ENCODE measurements around the gene FKBP3. TPM values are rescaled to one million over a fixed set of nuclear protein-coding genes. Genes with fewer than 3 reads are reported as not detected.

Gene FKBP3
- total RNA-seq, 1 donor from 2014 or later: 14.0 TPM

DNA sequence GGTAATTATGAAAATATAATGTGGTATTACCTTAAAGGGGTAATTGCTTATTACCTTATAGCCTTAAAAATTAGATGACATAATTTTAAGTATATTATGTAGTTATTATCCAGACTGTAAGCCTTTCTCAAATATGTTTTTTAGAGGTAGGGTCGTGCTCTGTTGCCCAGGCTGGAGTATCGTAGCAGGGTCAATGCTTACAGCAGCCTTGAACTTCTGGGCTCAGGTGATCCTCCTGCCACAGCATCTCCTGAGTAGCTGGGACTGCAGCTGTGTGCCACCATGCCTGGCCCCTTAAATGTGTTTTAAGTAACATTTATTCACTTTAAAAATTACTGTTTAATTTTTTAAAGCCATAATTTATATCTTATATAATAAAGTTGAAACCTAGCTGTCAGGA, 40.0 kb downstream of the FKBP3 start:
- TF ChIP-seq CTCF (IDR thresholded peaks at IDR 0.05; ENCODE audit: insufficient read depth, low read length, severe bottlenecking): no peak
- no peak for DNase-seq (ENCODE audit: low read depth)
- no peak for FAIRE-seq
- Histone ChIP-seq H3K36me3 (ENCODE audit: control insufficient read depth, insufficient read depth, low read length) (peaks cover 7% of the 10 kb centered on the region), H3K27me3 (ENCODE audit: control insufficient read depth, insufficient read depth, low read length) (no peaks in the 10 kb centered on the region), H3K4me3 (ENCODE audit: low read depth, low read length) (no peak overlapping the region)

DNA sequence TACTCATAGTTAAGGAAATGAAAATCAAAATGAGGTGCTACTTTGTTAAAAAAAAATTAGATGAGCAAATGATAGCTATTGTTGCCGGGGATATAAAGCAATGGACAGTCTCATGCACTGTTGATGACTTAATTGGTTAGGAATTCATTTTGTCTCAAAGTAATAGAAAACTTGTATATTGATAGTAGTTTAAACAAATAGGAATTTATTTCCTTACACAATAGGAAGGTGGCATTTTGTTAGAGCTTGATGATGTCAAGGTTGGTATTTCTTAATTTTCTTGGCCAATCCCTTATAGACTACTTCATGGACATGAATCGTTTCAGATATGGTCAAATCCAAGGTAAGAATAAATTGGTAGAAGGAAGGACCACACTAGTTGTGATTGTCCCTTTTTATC, 42.6 kb downstream of the FKBP3 start:
- H3K27me3 ChIP-seq (ENCODE audit: control insufficient read depth, insufficient read depth, low read length): no peaks in the 10 kb centered on the region
- peaks cover 8% of the 10 kb centered on the region for H3K36me3 ChIP-seq (ENCODE audit: control insufficient read depth, insufficient read depth, low read length)
- DNase-seq (ENCODE audit: low read depth): peak; percentile 73
- TF ChIP-seq CTCF (IDR thresholded peaks at IDR 0.05; ENCODE audit: insufficient read depth, low read length, severe bottlenecking): no peak
- H3K4me3 ChIP-seq (ENCODE audit: low read depth, low read length): no peak overlapping the region
- FAIRE-seq: no peak

DNA sequence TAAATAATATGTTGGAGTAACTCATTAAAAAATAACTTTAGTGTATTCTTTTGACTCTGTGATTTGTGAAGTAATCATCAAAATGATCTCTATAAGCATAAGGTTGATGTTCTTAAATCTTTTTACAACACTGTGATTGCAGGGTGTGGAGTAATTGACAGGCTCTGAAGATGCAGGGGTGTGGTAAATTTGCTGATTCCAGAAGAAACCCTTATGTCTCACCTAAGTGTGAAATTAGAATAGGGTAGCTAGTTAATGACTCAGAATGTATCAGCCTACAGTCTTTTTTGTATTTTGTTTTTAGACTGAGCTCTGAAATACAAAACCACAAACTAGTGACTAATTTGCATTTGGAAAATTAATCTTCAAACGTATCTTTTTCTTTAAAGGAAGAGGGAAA, 44.5 kb downstream of the FKBP3 start:
- TF ChIP-seq CTCF (IDR thresholded peaks at IDR 0.05; ENCODE audit: insufficient read depth, low read length, severe bottlenecking): no peak
- H3K27me3 ChIP-seq (ENCODE audit: control insufficient read depth, insufficient read depth, low read length): no peaks in the 10 kb centered on the region
- peaks cover 3% of the 10 kb centered on the region for H3K36me3 ChIP-seq (ENCODE audit: control insufficient read depth, insufficient read depth, low read length)
- FAIRE-seq (no peak), DNase-seq (ENCODE audit: low read depth) (peak; percentile 95)
- no peak overlapping the region for H3K4me3 ChIP-seq (ENCODE audit: low read depth, low read length)

DNA sequence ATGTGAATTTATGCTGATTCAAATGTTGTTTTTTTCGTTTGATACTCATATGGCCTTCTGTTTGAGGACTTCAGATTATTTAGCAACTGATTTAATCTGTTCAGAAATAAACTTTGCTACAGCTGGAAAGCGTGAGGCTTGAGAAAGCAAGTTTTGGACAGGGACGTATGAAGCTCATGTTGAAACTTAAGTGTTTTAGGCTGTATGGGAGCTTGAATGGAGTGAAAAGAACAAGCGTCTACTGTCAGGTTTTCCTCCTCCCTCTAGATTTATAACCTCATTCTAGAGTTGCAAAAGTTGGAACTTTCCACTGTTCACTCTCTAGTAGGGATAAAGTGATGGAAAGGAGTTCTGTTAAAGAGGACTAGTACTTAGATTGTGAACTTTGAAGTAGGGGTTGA, 49.3 kb downstream of the FKBP3 start:
- FAIRE-seq (no peak), DNase-seq (ENCODE audit: low read depth) (peak; percentile 29)
- Histone ChIP-seq H3K36me3 (ENCODE audit: control insufficient read depth, insufficient read depth, low read length) (peaks cover 1% of the 10 kb centered on the region), H3K4me3 (ENCODE audit: low read depth, low read length) (peak overlapping the region; percentile 68), H3K27me3 (ENCODE audit: control insufficient read depth, insufficient read depth, low read length) (no peaks in the 10 kb centered on the region)
- no peak for TF ChIP-seq CTCF (IDR thresholded peaks at IDR 0.05; ENCODE audit: insufficient read depth, low read length, severe bottlenecking)

- no peaks in the 10 kb centered on the region for H3K27me3 ChIP-seq (ENCODE audit: control insufficient read depth, insufficient read depth, low read length)
- peak within 1 kb of the TSS; percentile 68 for H3K4me3 ChIP-seq (ENCODE audit: low read depth, low read length)
- peak; percentile 83 for DNase-seq (ENCODE audit: low read depth)
- peaks cover 1% of the 10 kb centered on the region for H3K36me3 ChIP-seq (ENCODE audit: control insufficient read depth, insufficient read depth, low read length)
- no peak for FAIRE-seq
- no peak for TF ChIP-seq CTCF (IDR thresholded peaks at IDR 0.05; ENCODE audit: insufficient read depth, low read length, severe bottlenecking)
Observed at GRCh38 chr14:45083976-45084722, 50.1 kb downstream of the FKBP3 start, which contains the start of gene PRPF39. Gene PRPF39 (plus strand): TSS chr14:45084116. CDS start chr14:45095240, 11,124 bp downstream.

- Histone ChIP-seq H3K36me3 (ENCODE audit: control insufficient read depth, insufficient read depth, low read length) (peaks cover 1% of the 10 kb centered on the region), H3K4me3 (ENCODE audit: low read depth, low read length) (peak overlapping the region; percentile 68), H3K27me3 (ENCODE audit: control insufficient read depth, insufficient read depth, low read length) (no peaks in the 10 kb centered on the region)
- no peak for DNase-seq (ENCODE audit: low read depth)
- FAIRE-seq: no peak
- TF ChIP-seq CTCF (IDR thresholded peaks at IDR 0.05; ENCODE audit: insufficient read depth, low read length, severe bottlenecking): no peak
Observed at GRCh38 chr14:45083617-45083975, 50.7 kb downstream of the FKBP3 start.

Data from bronchial epithelial cell (primary cell).